ENCODE results near the gene IRF2BP2. TPM values are rescaled to one million over a fixed set of nuclear protein-coding genes. Genes with fewer than 3 reads are reported as not detected.

Gene IRF2BP2
- total and polyA plus RNA-seq, 2 of the 13 experiments (the other 11 are each of a cell fraction or from before 2014, with no cell fraction given), result 140 to 147 TPM

- TF ChIP-seq AHR (CRISPR knock-in tag; IDR thresholded peaks at IDR 0.05) (peak; percentile 85; the same call in 1 of the 2 replicates), FOXJ3 (CRISPR knock-in tag; IDR thresholded peaks at IDR 0.05; ENCODE audit: borderline replicate concordance) (peak; percentile 100), HIVEP1 (CRISPR knock-in tag; IDR thresholded peaks at IDR 0.05) (peak; percentile 94), ZNF12 (CRISPR knock-in tag; IDR thresholded peaks at IDR 0.05) (no peak), HOXA5 (CRISPR knock-in tag; IDR thresholded peaks at IDR 0.05) (peak; percentile 93), ZNF564 (CRISPR knock-in tag; IDR thresholded peaks at IDR 0.05) (peak; percentile 63), RBM39 (IDR thresholded peaks at IDR 0.05; ENCODE audit: low read depth, low read length, poor library complexity, severe bottlenecking) (no peak), ZNF768 (CRISPR knock-in tag; IDR thresholded peaks at IDR 0.05) (0 out of 2 replicates have a peak, but pooled peaks have one; percentile 51), ZBTB26 (CRISPR knock-in tag; IDR thresholded peaks at IDR 0.05; ENCODE audit: borderline replicate concordance) (peak; percentile 88; the same call in 1 of the 2 replicates), FOXA1 (IDR thresholded peaks at IDR 0.05) (peak; percentile 94), FOXA1 (CRISPR knock-in tag; IDR thresholded peaks at IDR 0.05) (peak; percentile 98), GRHL1 (CRISPR knock-in tag; conservative IDR thresholded peaks at IDR 0.05) (no peak), ARID3A (IDR thresholded peaks at IDR 0.05; ENCODE audit: low read depth, low read length) (peak; percentile 73), CTCF (CRISPR knock-in tag; IDR thresholded peaks at IDR 0.05) (no peak; the same call in 1 of the 2 replicates), DRAP1 (CRISPR knock-in tag; IDR thresholded peaks at IDR 0.05) (peak; percentile 76), ATM (IDR thresholded peaks at IDR 0.05; ENCODE audit: borderline replicate concordance) (no peak), ZNF232 (CRISPR knock-in tag; IDR thresholded peaks at IDR 0.05; ENCODE audit: borderline replicate concordance) (peak; percentile 94)
- TF ChIP-seq, protein P1, sequence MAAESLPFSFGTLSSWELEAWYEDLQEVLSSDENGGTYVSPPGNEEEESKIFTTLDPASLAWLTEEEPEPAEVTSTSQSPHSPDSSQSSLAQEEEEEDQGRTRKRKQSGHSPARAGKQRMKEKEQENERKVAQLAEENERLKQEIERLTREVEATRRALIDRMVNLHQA (CRISPR knock-in tag; IDR thresholded peaks at IDR 0.05), result no peak
- TF ChIP-seq, protein P2, sequence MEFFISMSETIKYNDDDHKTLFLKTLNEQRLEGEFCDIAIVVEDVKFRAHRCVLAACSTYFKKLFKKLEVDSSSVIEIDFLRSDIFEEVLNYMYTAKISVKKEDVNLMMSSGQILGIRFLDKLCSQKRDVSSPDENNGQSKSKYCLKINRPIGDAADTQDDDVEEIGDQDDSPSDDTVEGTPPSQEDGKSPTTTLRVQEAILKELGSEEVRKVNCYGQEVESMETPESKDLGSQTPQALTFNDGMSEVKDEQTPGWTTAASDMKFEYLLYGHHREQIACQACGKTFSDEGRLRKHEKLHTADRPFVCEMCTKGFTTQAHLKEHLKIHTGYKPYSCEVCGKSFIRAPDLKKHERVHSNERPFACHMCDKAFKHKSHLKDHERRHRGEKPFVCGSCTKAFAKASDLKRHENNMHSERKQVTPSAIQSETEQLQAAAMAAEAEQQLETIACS (CRISPR knock-in tag; IDR thresholded peaks at IDR 0.05), result 0 out of 2 replicates have a peak, but pooled peaks have one; percentile 38
Measured at GRCh38 chr1:234643111-234643849, 33.3 kb upstream of the IRF2BP2 start (continued).

Measured in HepG2 (cell line).